GM06990 (cell line): ENCODE results near the gene RGL4.
"Not testable (repeated sequence)": the region's sequence is repeated elsewhere in the genome, so short reads cannot be mapped to it uniquely, and the experiment has no call there.

Experiments used
- DNase-seq: peaks from one replicate; pipeline ENCODE4 v3.0.0-alpha.2; 2011; ENCODE audit not compliant: insufficient read length; ENCODE audit errors: extremely low read depth
- H3K27me3 ChIP-seq: replicated peaks from 2 replicates; pipeline ENCODE4 v1.6.0; 2011; ENCODE audit warnings: low read length; ENCODE audit not compliant: control insufficient read depth, insufficient read depth
- H3K36me3 ChIP-seq: 2 replicates; pipeline ENCODE4 v1.5.1; 2011; ENCODE audit warnings: low read length; ENCODE audit not compliant: control insufficient read depth, insufficient read depth
- H3K4me3 ChIP-seq: replicated peaks from 2 replicates; pipeline ENCODE4 v1.5.1; 2011; ENCODE audit warnings: low read depth, mild to moderate bottlenecking, control low read depth, low read length
- CTCF ChIP-seq: IDR thresholded peaks from 2 replicates; pipeline ENCODE4 v1.5.1; 2011; ENCODE audit warnings: low read length, control low read depth, mild to moderate bottlenecking, inconsistent platforms; ENCODE audit not compliant: insufficient read depth, poor library complexity, severe bottlenecking

The RGL4 gene

GRCh38 chr22:23655891-23656475, 34.8 kb upstream of the RGL4 start:
- Histone ChIP-seq H3K4me3 (no peak overlapping the region), H3K27me3 (no peaks in the 10 kb centered on the region), H3K36me3 (no peaks in the 10 kb centered on the region; the same call in 1 of the 2 replicates)
- no peak for DNase-seq
- TF ChIP-seq CTCF, result no peak

GRCh38 chr22:23657727-23658126, 33.1 kb upstream of the RGL4 start:
- no peak for DNase-seq
- Histone ChIP-seq H3K36me3 (no peaks in the 10 kb centered on the region; the same call in 1 of the 2 replicates), H3K27me3 (no peaks in the 10 kb centered on the region), H3K4me3 (no peak overlapping the region)
- TF ChIP-seq CTCF, result no peak

GRCh38 chr22:23660381-23660780, 30.4 kb upstream of the RGL4 start:
- not testable (repeated sequence) for H3K36me3 ChIP-seq, H3K4me3 ChIP-seq, DNase-seq, H3K27me3 ChIP-seq

GRCh38 chr22:23670378-23671295, 20.2 kb upstream of the RGL4 start:
- DNase-seq, result no peak
- H3K36me3 ChIP-seq, result no peaks in the 10 kb centered on the region
- H3K27me3 ChIP-seq, result no peaks in the 10 kb centered on the region
- no peak overlapping the region for H3K4me3 ChIP-seq
- no peak for TF ChIP-seq CTCF

- not testable (repeated sequence) for H3K4me3 ChIP-seq, H3K36me3 ChIP-seq, H3K27me3 ChIP-seq, DNase-seq
Measured at GRCh38 chr22:23671387-23671786, 19.4 kb upstream of the RGL4 start.

- H3K27me3 ChIP-seq, DNase-seq, H3K4me3 ChIP-seq, H3K36me3 ChIP-seq: not testable (repeated sequence)
Measured at GRCh38 chr22:23672307-23673049, 18.3 kb upstream of the RGL4 start.

- Histone ChIP-seq H3K4me3 (no peak overlapping the region), H3K36me3 (no peaks in the 10 kb centered on the region), H3K27me3 (no peaks in the 10 kb centered on the region)
- no peak for TF ChIP-seq CTCF
- DNase-seq, result no peak
Measured at GRCh38 chr22:23673050-23673620, 17.7 kb upstream of the RGL4 start.
